Peyer's patch (tissue), 4 donors: ENCODE data around the gene SPG7. TPM values are rescaled to one million over a fixed set of nuclear protein-coding genes. Genes with fewer than 3 reads are reported as not detected.

Experiments
- DNase-seq, 3 donors: peaks; one replicate each; pipeline ENCODE4 v3.0.0-alpha.2; 2017 to 2019
- H3K27ac ChIP-seq, 4 donors: fragments of 200-600 bp; sonication (generic); one replicate each; pipeline ENCODE4 v1.5.1; 2016 to 2019
- H3K27me3 ChIP-seq, 2 donors: fragments of 200-600 bp; sonication (generic); one replicate each; pipeline ENCODE4 v1.5.1; 2019
- H3K36me3 ChIP-seq, 3 donors: fragments of 200-600 bp; sonication (generic); one replicate each; pipeline ENCODE4 v1.5.1; 2016 to 2019
- H3K4me1 ChIP-seq, 4 donors: fragments of 200-600 bp; sonication (generic); one replicate each; pipeline ENCODE4 v1.5.1; 2016 to 2019
- H3K4me3 ChIP-seq, 4 donors: fragments of 200-600 bp; sonication (generic); 1 replicate in 3 of 4; 2 replicates in 1 of 4; pipeline ENCODE4 v1.5.1; 2016 to 2019; ENCODE audit warnings: mild to moderate bottlenecking in 1 of 4
- H3K9me3 ChIP-seq, 4 donors: fragments of 200-600 bp; sonication (generic); one replicate each; pipeline ENCODE4 v1.5.1; 2016 to 2019; ENCODE audit warnings: mild to moderate bottlenecking in 1 of 4
- POLR2A ChIP-seq, 2 donors: fragments of 450-650 bp; IDR thresholded peaks; one replicate each; pipeline ENCODE4 v1.5.1; 2017; ENCODE audit warnings: antibody characterized with exemption in 2 of 2, mild to moderate bottlenecking in 2 of 2, moderate library complexity in 2 of 2
- total RNA-seq, 4 donors: library from RNA; depleted of rRNA; stranded (reverse); fragments of >200 nt; gene quantifications; one replicate each; pipeline ENCODE4 v1.1.0, GENCODE V29; 2016
- TF ChIP-seq, protein P1 (sequence below), 6 experiments: fragments of 450-650 bp in 4 of 6; fragments of 200-600 bp in 2 of 6; sonication (generic) in 1 of 6; IDR thresholded peaks; one replicate each; pipeline ENCODE4 v1.5.1; 2017 to 2019; ENCODE audit warnings: antibody characterized with exemption in 6 of 6, mild to moderate bottlenecking in 3 of 6, moderate library complexity in 1 of 6

Gene SPG7
- total RNA-seq, 4 donors from 2014 or later, result 242 to 461 (median 378) TPM

DNA sequence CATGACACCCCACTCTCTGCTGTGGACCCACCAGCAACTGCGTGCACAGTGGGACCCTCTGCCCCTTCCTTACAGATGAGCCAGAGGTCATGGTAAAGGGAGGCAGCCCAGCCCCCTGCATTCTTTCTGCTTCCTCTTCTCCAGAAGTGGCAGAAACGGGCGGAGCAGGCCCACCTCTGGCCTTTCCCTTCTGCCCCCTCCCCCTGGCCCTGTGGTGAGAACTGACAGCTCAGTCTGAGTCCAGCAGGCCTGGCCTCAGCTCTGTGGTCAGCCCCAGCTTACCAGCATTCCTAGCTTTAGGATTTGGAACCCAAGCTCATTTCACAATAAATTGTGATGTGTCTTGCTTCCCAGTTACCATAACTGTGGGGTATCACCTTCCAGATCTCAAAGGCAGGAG, 13.1 kb upstream of the SPG7 start:
- no peaks in the 10 kb centered on the region for H3K27me3 ChIP-seq
- H3K27ac ChIP-seq, result no peak overlapping the region
- no peak overlapping the region for H3K4me3 ChIP-seq
- no peaks in the 10 kb centered on the region for H3K9me3 ChIP-seq
- DNase-seq, result no peak
- H3K36me3 ChIP-seq, result no peaks in the 10 kb centered on the region
- TF ChIP-seq, protein P1, sequence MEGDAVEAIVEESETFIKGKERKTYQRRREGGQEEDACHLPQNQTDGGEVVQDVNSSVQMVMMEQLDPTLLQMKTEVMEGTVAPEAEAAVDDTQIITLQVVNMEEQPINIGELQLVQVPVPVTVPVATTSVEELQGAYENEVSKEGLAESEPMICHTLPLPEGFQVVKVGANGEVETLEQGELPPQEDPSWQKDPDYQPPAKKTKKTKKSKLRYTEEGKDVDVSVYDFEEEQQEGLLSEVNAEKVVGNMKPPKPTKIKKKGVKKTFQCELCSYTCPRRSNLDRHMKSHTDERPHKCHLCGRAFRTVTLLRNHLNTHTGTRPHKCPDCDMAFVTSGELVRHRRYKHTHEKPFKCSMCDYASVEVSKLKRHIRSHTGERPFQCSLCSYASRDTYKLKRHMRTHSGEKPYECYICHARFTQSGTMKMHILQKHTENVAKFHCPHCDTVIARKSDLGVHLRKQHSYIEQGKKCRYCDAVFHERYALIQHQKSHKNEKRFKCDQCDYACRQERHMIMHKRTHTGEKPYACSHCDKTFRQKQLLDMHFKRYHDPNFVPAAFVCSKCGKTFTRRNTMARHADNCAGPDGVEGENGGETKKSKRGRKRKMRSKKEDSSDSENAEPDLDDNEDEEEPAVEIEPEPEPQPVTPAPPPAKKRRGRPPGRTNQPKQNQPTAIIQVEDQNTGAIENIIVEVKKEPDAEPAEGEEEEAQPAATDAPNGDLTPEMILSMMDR (IDR thresholded peaks at IDR 0.05), result no peak
- no peak for TF ChIP-seq POLR2A (IDR thresholded peaks at IDR 0.05)
- peaks cover 0 to 19% (median 6%) of the 10 kb centered on the region in 4 donors for H3K4me1 ChIP-seq

DNA sequence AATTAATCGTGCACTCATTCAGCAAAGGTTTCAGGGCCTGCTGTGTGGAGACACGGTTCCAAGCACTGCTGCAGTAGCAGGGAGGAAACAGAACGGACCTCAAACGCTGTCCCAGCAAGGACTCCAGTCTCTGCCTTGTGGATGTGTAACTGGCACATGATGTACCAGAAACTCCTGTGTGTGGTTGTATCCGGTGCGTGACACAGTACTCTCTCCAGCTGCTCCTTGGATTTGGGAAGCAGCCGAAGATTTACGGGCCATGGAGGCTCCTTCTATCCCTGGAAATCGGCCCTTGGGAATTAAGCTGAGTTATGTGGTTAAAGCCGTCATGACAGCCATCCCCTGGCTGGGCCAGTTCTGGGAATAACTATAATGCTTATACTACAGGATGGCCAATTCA, 9.4 kb upstream of the SPG7 start:
- no peak overlapping the region for H3K27ac ChIP-seq
- DNase-seq, result no peak

DNA sequence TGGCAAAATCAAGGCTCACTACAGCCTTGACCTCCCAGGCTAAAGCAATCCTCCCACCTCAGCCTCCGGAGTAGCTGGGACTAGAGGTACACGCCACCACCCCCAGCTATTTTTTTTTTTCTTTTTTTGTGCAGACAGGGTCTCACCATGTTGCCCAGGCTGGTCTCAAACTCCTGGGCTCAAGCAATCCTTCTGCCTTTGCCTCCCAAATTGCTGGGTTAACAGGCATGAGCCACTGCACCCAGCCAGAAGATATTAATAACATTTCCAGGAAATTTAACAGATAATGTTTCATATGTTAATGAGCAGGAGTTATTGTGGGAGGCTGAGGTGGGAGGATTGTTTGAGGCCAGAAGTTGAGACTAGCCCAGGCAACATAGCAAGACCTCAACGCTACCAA, 8.4 kb upstream of the SPG7 start:
- Histone ChIP-seq H3K4me1 (peaks cover 0 to 23% (median 0%) of the 10 kb centered on the region in 4 donors), H3K27ac (no peak overlapping the region), H3K9me3 (no peaks in the 10 kb centered on the region), H3K27me3 (no peaks in the 10 kb centered on the region), H3K4me3 (no peak overlapping the region), H3K36me3 (no peaks in the 10 kb centered on the region)
- no peak for TF ChIP-seq POLR2A (IDR thresholded peaks at IDR 0.05)
- TF ChIP-seq, protein P1 (IDR thresholded peaks at IDR 0.05), result no peak
- no peak for DNase-seq

More for the DNA sequence above, 9.4 kb upstream of the SPG7 start:
- Histone ChIP-seq H3K4me3 (no peak overlapping the region), H3K4me1 (peaks cover 0 to 15% (median 0%) of the 10 kb centered on the region in 4 donors), H3K36me3 (no peaks in the 10 kb centered on the region), H3K9me3 (no peaks in the 10 kb centered on the region), H3K27me3 (no peaks in the 10 kb centered on the region)
- TF ChIP-seq, protein P1 (IDR thresholded peaks at IDR 0.05), result no peak
- TF ChIP-seq POLR2A (IDR thresholded peaks at IDR 0.05), result no peak

DNA sequence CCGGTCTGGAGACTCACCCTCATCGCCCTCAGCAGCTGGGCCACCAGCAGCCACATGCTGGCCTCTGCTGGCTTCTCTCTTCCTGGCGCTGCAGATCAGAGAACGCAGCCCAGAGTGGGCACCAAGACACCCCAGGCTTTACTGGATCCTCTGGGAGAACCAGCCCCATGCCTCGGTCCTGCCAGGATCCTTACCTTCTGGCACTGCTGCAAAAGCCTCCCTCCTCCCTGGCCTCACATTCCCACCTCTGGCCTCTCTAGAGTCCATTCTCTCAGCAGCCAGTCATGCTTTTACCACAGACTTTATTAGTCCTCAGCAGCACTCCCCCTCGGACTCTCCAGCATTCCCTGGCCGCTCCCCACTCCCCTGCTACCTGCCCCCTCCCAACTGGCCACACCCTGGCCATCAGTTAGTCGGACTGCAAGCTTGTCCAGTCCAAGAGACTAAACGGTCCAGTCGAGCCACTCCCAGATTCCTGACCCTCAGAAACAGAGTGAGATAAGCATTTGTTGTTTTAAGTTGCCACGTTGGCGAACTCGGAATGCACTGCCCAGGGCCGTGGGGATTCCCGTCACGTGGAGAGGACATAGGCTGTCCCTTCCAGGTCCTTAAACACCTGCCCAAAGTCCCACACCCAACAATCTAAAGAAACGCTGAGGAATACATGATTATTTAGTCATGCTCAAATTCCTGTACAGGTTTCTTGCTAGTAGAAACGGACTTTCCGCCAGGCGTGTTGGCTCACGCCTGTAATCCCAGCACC, 5.9 kb upstream of the SPG7 start:
- peak in 2 of 3 donors; percentile 85 to 89 for DNase-seq
- H3K27ac ChIP-seq, result peak overlapping the region in 3 of 4 donors; percentile 64 to 88 (median 80)
- TF ChIP-seq, protein P1 (IDR thresholded peaks at IDR 0.05), result no peak
- TF ChIP-seq POLR2A (IDR thresholded peaks at IDR 0.05), result peak in 1 of 2 donors; percentile 48
- H3K4me3 ChIP-seq, result no peak overlapping the region
- no peaks in the 10 kb centered on the region for H3K36me3 ChIP-seq
- H3K9me3 ChIP-seq, result no peaks in the 10 kb centered on the region
- peaks cover 2 to 45% (median 14%) of the 10 kb centered on the region in 4 donors for H3K4me1 ChIP-seq
- no peaks in the 10 kb centered on the region for H3K27me3 ChIP-seq

DNA sequence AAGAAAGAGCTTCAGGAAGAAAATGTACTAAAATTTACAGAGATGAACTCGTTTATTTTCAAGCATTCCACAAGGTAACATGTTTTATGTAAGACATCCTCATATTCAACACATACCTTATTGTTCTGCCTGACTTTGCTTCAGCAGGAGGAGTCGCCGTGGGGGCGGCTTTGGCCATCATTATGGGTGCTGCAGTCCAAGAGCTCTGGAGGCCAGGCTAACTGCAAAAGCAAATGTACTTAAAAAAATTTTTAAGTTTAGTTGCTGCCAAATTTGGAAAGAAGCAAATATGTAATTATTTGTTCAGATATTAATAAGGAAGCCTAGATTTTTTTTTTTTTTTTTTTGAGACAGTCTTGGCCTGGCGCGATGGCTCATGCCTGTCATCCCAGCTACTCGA, 4.1 kb upstream of the SPG7 start:
- peaks cover 2 to 51% (median 20%) of the 10 kb centered on the region in 4 donors for H3K4me1 ChIP-seq
- H3K4me3 ChIP-seq, result no peak overlapping the region
- peak overlapping the region in 1 of 4 donors; percentile 96 for H3K27ac ChIP-seq
- no peak for TF ChIP-seq POLR2A (IDR thresholded peaks at IDR 0.05)
- TF ChIP-seq, protein P1 (IDR thresholded peaks at IDR 0.05), result no peak
- H3K9me3 ChIP-seq, result no peaks in the 10 kb centered on the region
- H3K36me3 ChIP-seq, result no peaks in the 10 kb centered on the region
- H3K27me3 ChIP-seq, result no peaks in the 10 kb centered on the region
- DNase-seq, result no peak
